K562 (cell line): ENCODE measurements around the gene WDR18. TPM values are rescaled to one million over a fixed set of nuclear protein-coding genes. Genes with fewer than 3 reads are reported as not detected.
A peak's percentile ranks its signal among the peaks of the same experiment; 100 is the strongest.

Experiments used
- ATAC-seq: fragments of 200-7000 bp; cut with Tn5 transposase; 3 replicates; pipeline ENCODE4 v1.9.1; 2020; ENCODE audit warnings: moderate library complexity
- BruUV-seq: library from RNA; stranded (reverse); fragments of 400-500 nt; replicated peaks from 2 replicates; lab custom pipeline; 2021; lab: Mats Ljungman, UMichigan
- CTCF ChIA-PET: fragments of 300-600 bp; formaldehyde crosslinking; extraction: SDS; loops from one replicate; lab custom pipeline; 2021; ENCODE audit warnings: low intra/inter-chr PET ratio; lab: Yijun Ruan, JAX
- POLR2A ChIA-PET: fragments of 300-600, 350-650 bp; sonication (Branson Sonifier 250); formaldehyde crosslinking; extraction: SDS; loops from one replicate; lab custom pipeline; 2021; ENCODE audit warnings: antibody characterized with exemption, inconsistent platforms; lab: Yijun Ruan, JAX
- DNase-seq, 4 experiments: peaks; one replicate each; pipeline versions ENCODE4 v3.0.0 to v3.0.0-alpha.2; 2011 to 2018; ENCODE audit warnings: low spot score in 3 of 4, mixed read lengths in 3 of 4; ENCODE audit errors: extremely low read depth in 1 of 4
- FAIRE-seq: peaks from 2 replicates; lab custom pipeline; 2011; peaks lifted over from hg19 to GRCh38; lab: Jason Lieb, UNC
- H2AFZ ChIP-seq: 2 replicates; pipeline ENCODE4 v1.6.0; 2011; ENCODE audit warnings: low read depth, low read length, control low read depth, inconsistent platforms
- H3K27ac ChIP-seq: fragments of 200-600 bp; 3 replicates; pipeline ENCODE4 v1.8.0; 2011; ENCODE audit warnings: low read depth, mild to moderate bottlenecking, control low read depth, inconsistent platforms, low read length, moderate library complexity, mixed read lengths; ENCODE audit errors: extremely low read depth
- H3K27me3 ChIP-seq, 2 experiments: fragments of 300-600 bp in 1 of 2; 2 replicates in 1 of 2; 3 replicates in 1 of 2; pipeline versions ENCODE4 v1.6.0 to v1.8.0; 2011; ENCODE audit warnings: inconsistent platforms in 2 of 2, low read length in 2 of 2, mild to moderate bottlenecking in 1 of 2, mixed read lengths in 1 of 2, moderate library complexity in 1 of 2; ENCODE audit not compliant: control insufficient read depth in 2 of 2, insufficient read depth in 2 of 2
- H3K36me3 ChIP-seq: fragments of 300-600 bp; 3 replicates; pipeline ENCODE4 v1.8.0; 2011; ENCODE audit warnings: mild to moderate bottlenecking, low read length, inconsistent platforms; ENCODE audit not compliant: control insufficient read depth, insufficient read depth
- H3K4me1 ChIP-seq, 2 experiments: fragments of 200-600 bp in 1 of 2; replicated peaks in 1 of 2; 2 replicates in 1 of 2; 3 replicates in 1 of 2; pipeline versions ENCODE4 v1.5.1 to v1.8.0; 2011; ENCODE audit warnings: inconsistent platforms in 2 of 2, low read length in 2 of 2, mild to moderate bottlenecking in 1 of 2, mixed read lengths in 1 of 2, moderate library complexity in 1 of 2; ENCODE audit not compliant: control insufficient read depth in 2 of 2, insufficient read depth in 2 of 2
- H3K4me2 ChIP-seq: 2 replicates; pipeline ENCODE4 v1.6.1; 2011; ENCODE audit warnings: low read length, control low read depth, inconsistent platforms, mixed read lengths; ENCODE audit not compliant: insufficient read depth
- H3K4me3 ChIP-seq: fragments of 200-600 bp; sonication (generic), shearing (Covaris generic); 2 replicates; pipeline ENCODE4 v1.5.1; 2016; ENCODE audit warnings: control low read depth, inconsistent platforms
- H3K79me2 ChIP-seq: fragments of 200-600 bp; 3 replicates; pipeline ENCODE4 v1.8.0; 2011; ENCODE audit warnings: low read length, inconsistent platforms; ENCODE audit not compliant: control insufficient read depth, insufficient read depth
- H3K9ac ChIP-seq, 2 experiments: 2 replicates each; pipeline versions ENCODE4 v1.6.0 to v1.6.1; 2011; ENCODE audit warnings: low read depth in 2 of 2, low read length in 2 of 2, control low read depth in 1 of 2, inconsistent platforms in 1 of 2, mild to moderate bottlenecking in 1 of 2, mixed read lengths in 1 of 2; ENCODE audit not compliant: insufficient read depth in 1 of 2
- H3K9me1 ChIP-seq: one replicate; pipeline ENCODE4 v1.6.0; 2011; ENCODE audit warnings: inconsistent platforms, mild to moderate bottlenecking, low read length, moderate library complexity; ENCODE audit not compliant: control insufficient read depth, insufficient read depth
- H3K9me3 ChIP-seq: replicated peaks from 2 replicates; pipeline ENCODE4 v1.5.1; 2011; ENCODE audit warnings: low read depth, low read length, inconsistent platforms; ENCODE audit not compliant: control insufficient read depth, insufficient read depth
- H4K20me1 ChIP-seq: replicated peaks from 2 replicates; pipeline ENCODE4 v1.6.1; 2011; ENCODE audit warnings: low read length, inconsistent platforms, mixed read lengths; ENCODE audit not compliant: control insufficient read depth, insufficient read depth
- BCOR ChIP-seq: fragments of 450-650 bp; IDR thresholded peaks from 2 replicates; pipeline ENCODE4 v1.6.1; 2016
- BRD4 ChIP-seq: fragments of 200-600 bp; sonication (generic); IDR thresholded peaks from 2 replicates; pipeline ENCODE4 v1.6.1; 2017; ENCODE audit warnings: inconsistent platforms
- FOXK2 ChIP-seq, 2 experiments: fragments of 450-650 bp; IDR thresholded peaks in 1 of 2; conservative IDR thresholded peaks in 1 of 2; 2 replicates each; pipeline ENCODE4 v1.6.1; 2016; ENCODE audit warnings: low read depth in 2 of 2, mild to moderate bottlenecking in 1 of 2
- HMG20A ChIP-seq: fragments of 450-650 bp; formaldehyde crosslinking; conservative IDR thresholded peaks from 2 replicates; pipeline ENCODE4 v1.4.0; 2020; ENCODE audit warnings: mild to moderate bottlenecking, mixed read lengths
- JUND ChIP-seq, 2 experiments: IDR thresholded peaks; 2 replicates in 1 of 2; 3 replicates in 1 of 2; pipeline ENCODE4 v1.6.1; 2011; ENCODE audit warnings: borderline replicate concordance in 2 of 2, low read depth in 2 of 2, low read length in 2 of 2, improper control_type of control experiment in 1 of 2, missing biosample characterization in 1 of 2, missing genetic modification characterization in 1 of 2, missing genetic modification reagents in 1 of 2
- NR0B1 ChIP-seq: fragments of 450-650 bp; IDR thresholded peaks from one replicate; pipeline ENCODE4 v1.6.1; 2018; ENCODE audit warnings: mild to moderate bottlenecking, moderate library complexity; ENCODE audit not compliant: partially characterized antibody
- NRF1 ChIP-seq, 2 experiments: fragments of 450-650 bp; IDR thresholded peaks in 1 of 2; conservative IDR thresholded peaks in 1 of 2; 2 replicates each; pipeline ENCODE4 v1.6.1; 2014; ENCODE audit warnings: mild to moderate bottlenecking in 2 of 2
- PKNOX1 ChIP-seq: fragments of 450-650 bp; IDR thresholded peaks from 2 replicates; pipeline ENCODE4 v1.6.1; 2016
- POLR2G ChIP-seq: fragments of 200-400 bp; formaldehyde crosslinking; IDR thresholded peaks from 2 replicates; pipeline ENCODE4 v1.6.1; 2017; ENCODE audit warnings: low read depth, mild to moderate bottlenecking, antibody characterized with exemption, low read length, moderate library complexity
- PRPF4 ChIP-seq: fragments of 200-400 bp; formaldehyde crosslinking; IDR thresholded peaks from one replicate; pipeline ENCODE4 v1.6.1; 2017; ENCODE audit warnings: low read length, low read depth, mild to moderate bottlenecking; ENCODE audit not compliant: insufficient read depth, poor library complexity, severe bottlenecking
- PTBP1 ChIP-seq: fragments of 200-400 bp; formaldehyde crosslinking; IDR thresholded peaks from 2 replicates; pipeline ENCODE4 v1.6.1; 2017; ENCODE audit warnings: low read depth, low read length
- RBFOX2 ChIP-seq: fragments of 200-400 bp; formaldehyde crosslinking; IDR thresholded peaks from 2 replicates; pipeline ENCODE4 v1.6.1; 2017; ENCODE audit warnings: low read depth, mild to moderate bottlenecking, low read length, moderate library complexity
- RBM14 ChIP-seq: fragments of 200-400 bp; formaldehyde crosslinking; IDR thresholded peaks from 2 replicates; pipeline ENCODE4 v1.6.1; 2018; ENCODE audit warnings: low read depth, mild to moderate bottlenecking, low read length, moderate library complexity, borderline replicate concordance; ENCODE audit not compliant: insufficient read depth
- RBM22 ChIP-seq: fragments of 200-400 bp; formaldehyde crosslinking; IDR thresholded peaks from 2 replicates; pipeline ENCODE4 v1.6.1; 2018; ENCODE audit warnings: low read length, low read depth; ENCODE audit not compliant: poor library complexity, severe bottlenecking
- SAP30 ChIP-seq: fragments of 200-600 bp; sonication (generic); IDR thresholded peaks from 2 replicates; pipeline ENCODE4 v1.6.1; 2012; ENCODE audit warnings: borderline replicate concordance, low read depth, mild to moderate bottlenecking, moderate library complexity, low read length, control low read depth, inconsistent platforms; ENCODE audit not compliant: insufficient read depth, poor library complexity, severe bottlenecking
- SMAD4 ChIP-seq: fragments of 250-450 bp; sonication (Bioruptor Pico); conservative IDR thresholded peaks from 2 replicates; pipeline ENCODE4 v1.8.0; 2021; ENCODE audit warnings: inconsistent platforms, mild to moderate bottlenecking, moderate library complexity
- SMARCA5 ChIP-seq: fragments of 450-650 bp; IDR thresholded peaks from 2 replicates; pipeline ENCODE4 v1.6.1; 2016
- ZNF197 ChIP-seq: fragments of 200-800 bp; sonication (Bioruptor generic); IDR thresholded peaks from 2 replicates; pipeline ENCODE4 v1.6.1; 2016; ENCODE audit warnings: low read depth, missing genetic modification characterization, missing compliant biosample characterization
- ZNF384 ChIP-seq: IDR thresholded peaks from 2 replicates; pipeline ENCODE4 v1.6.1; 2012; ENCODE audit warnings: low read depth, low read length, improper control_type of control experiment
- ZNF644 ChIP-seq: fragments of 200-800 bp; sonication (Bioruptor generic); IDR thresholded peaks from 2 replicates; pipeline ENCODE4 v1.6.1; 2016; ENCODE audit warnings: low read depth, missing genetic modification characterization, missing compliant biosample characterization
- WGBS: fragments of 100-300 bp; shearing (Covaris generic); methylation state at CpG from one replicate; pipeline ENCODE4 v1.1.6; 2016; ENCODE audit warnings: low coverage, mixed read lengths; ENCODE audit not compliant: insufficient coverage; ENCODE audit errors: missing lambda C conversion rate; 5-methylcytosine and 5-hydroxymethylcytosine counted together
- in situ Hi-C: fragments of 300-500 bp; cut with MboI; formaldehyde crosslinking; loops from 4 replicates; pipeline ENCODE4 v1.15.0; 2018; ENCODE audit warnings: inconsistent platforms, mixed read lengths
- intact Hi-C: fragments of 100-400 bp; cut with micrococcal nuclease; formaldehyde crosslinking; loops from 2 replicates; pipeline ENCODE4 v1.14.2; 2022
- polyA plus RNA-seq, 8 experiments: library from polyadenylated mRNA; depleted of rRNA in 4 of 8; stranded (reverse) in 5 of 8; unstranded in 3 of 8; fragments of >200 nt; fragmentation: Nextera tagmentation in 2 of 8; fragmentation: Illumina TruSeq in 1 of 8; extraction: Ambion mirVana in 2 of 8; extraction: Trizol in 1 of 8; gene quantifications; 2 replicates each; pipeline versions ENCODE4 v1.2.1 to v1.2.3, GENCODE V29; 2011 to 2014; ENCODE audit warnings: inconsistent platforms in 1 of 8, missing spikeins in 1 of 8
- total RNA-seq, 7 experiments: library from RNA; depleted of rRNA in 6 of 7; stranded (reverse); fragments of >200 nt in 6 of 7; fragmentation: Illumina TruSeq in 2 of 7; extraction: Trizol in 2 of 7; gene quantifications; 2 replicates each; pipeline versions ENCODE4 v1.2.1 to v1.2.3, GENCODE V29; 2011 to 2021; ENCODE audit warnings: low replicate concordance in 1 of 7

WDR18 gene
- total and polyA plus RNA-seq, 9 of the 15 experiments (the other 6 are each of a cell fraction or from before 2014, with no cell fraction given), result 0.65 to 181 (median 30.1) TPM

GRCh38 chr19:1037621-1038064 is 53.5 kb downstream of the WDR18 start:
- no TSS peak for BruUV-seq
- CTCF ChIA-PET, result no interaction called here
- Histone ChIP-seq H3K4me2 (peak overlapping the region; percentile 51; the same call in 1 of the 2 replicates), H3K9me1 (no peaks in the 10 kb centered on the region), H2AFZ (no peak overlapping the region), H3K9ac (peak overlapping the region; percentile 12 to 65; a peak in 3 of 4 replicates), H4K20me1 (no peaks in the 10 kb centered on the region), H3K4me3 (no peak overlapping the region), H3K27me3 (no peaks in the 10 kb centered on the region), H3K4me1 (peaks cover 28 to 61% of the 10 kb centered on the region in 2 experiments), H3K27ac (peak overlapping the region; percentile 71), H3K79me2 (peaks cover 25% of the 10 kb centered on the region), H3K36me3 (peaks cover 43% of the 10 kb centered on the region), H3K9me3 (no peaks in the 10 kb centered on the region)
- WGBS, result 72% methylated on average over 16 of the region's 22 CpGs
- intact Hi-C loops, result no loop called here
- ATAC-seq, result no peak
- POLR2A ChIA-PET, result interaction anchor here (11.0 kb wide), 1 partner anchor 8 kb away, joined by 176 read pairs; the partner anchor contains the start of gene CNN2
- in situ Hi-C loops, result no loop called here
- no peak for FAIRE-seq
- DNase-seq, result no peak
- 0 out of 2 replicates have a peak, but pooled peaks have one; percentile 26 for TF ChIP-seq SMAD4 (CRISPR knock-in tag)
- no peak for TF ChIP-seq RBM14
- TF ChIP-seq ZNF644, result no peak
- TF ChIP-seq RBM22, result peak; percentile 35
- no peak for TF ChIP-seq FOXK2 (conservative IDR thresholded peaks at IDR 0.05 in 1 of 2, IDR thresholded peaks at IDR 0.05 in 1 of 2; ENCODE audit: low read depth in 2 of 2)
- TF ChIP-seq ZNF197 (CRISPR knock-in tag), result no peak
- peak; percentile 41 for TF ChIP-seq PKNOX1
- peak; percentile 57; the same call in 1 of the 2 replicates for TF ChIP-seq POLR2G
- TF ChIP-seq ZNF384, result peak; percentile 51; the same call in 1 of the 2 replicates
- no peak for TF ChIP-seq PRPF4
- TF ChIP-seq NR0B1, result no peak
- TF ChIP-seq BCOR, result peak; percentile 51; the same call in 1 of the 2 replicates
- no peak for TF ChIP-seq JUND (IDR thresholded peaks at IDR 0.05; ENCODE audit: borderline replicate concordance, low read depth, low read length)
- no peak for TF ChIP-seq JUND (tag; IDR thresholded peaks at IDR 0.05; ENCODE audit: borderline replicate concordance, low read depth, low read length)
- TF ChIP-seq HMG20A, result no peak
- TF ChIP-seq RBFOX2, result peak; percentile 41
- no peak for TF ChIP-seq SAP30
- peak; percentile 49; the same call in 1 of the 2 replicates for TF ChIP-seq BRD4
- no peak for TF ChIP-seq NRF1 (conservative IDR thresholded peaks at IDR 0.05 in 1 of 2, IDR thresholded peaks at IDR 0.05 in 1 of 2)
- TF ChIP-seq PTBP1, result peak; percentile 82; the same call in 1 of the 2 replicates
- TF ChIP-seq SMARCA5, result peak; percentile 65; the same call in 1 of the 2 replicates
